Sigmoid colon (tissue), 7 donors: Measurements from ENCODE around the gene B3GNT5. TPM values are rescaled to one million over a fixed set of nuclear protein-coding genes. Genes with fewer than 3 reads are reported as not detected.

Experiments used
- DNase-seq: peaks from one replicate; pipeline ENCODE4 v3.0.0-alpha.2; 2019
- H3K27ac ChIP-seq, 4 donors: fragments of 200-600 bp; sonication (generic); one replicate each; pipeline ENCODE4 v1.5.1; 2016 to 2019; ENCODE audit warnings: mild to moderate bottlenecking in 1 of 4
- H3K27me3 ChIP-seq, 3 donors: fragments of 200-600 bp; sonication (generic); one replicate each; pipeline ENCODE4 v1.5.1; 2019; ENCODE audit warnings: mild to moderate bottlenecking in 1 of 3
- H3K36me3 ChIP-seq, 4 donors: fragments of 200-600 bp; sonication (generic); one replicate each; pipeline ENCODE4 v1.5.1; 2016 to 2019
- H3K4me1 ChIP-seq, 4 donors: fragments of 200-600 bp; sonication (generic); one replicate each; pipeline ENCODE4 v1.5.1; 2017 to 2019
- H3K4me3 ChIP-seq, 4 donors: fragments of 200-600 bp; sonication (generic); one replicate each; pipeline ENCODE4 v1.5.1; 2017 to 2019; ENCODE audit warnings: mild to moderate bottlenecking in 2 of 4, moderate library complexity in 1 of 4
- H3K9me3 ChIP-seq, 4 donors: fragments of 200-600 bp in 3 of 4; sonication (generic) in 3 of 4; one replicate each; pipeline versions ENCODE4 v1.5.1 to v1.6.1; 2013 to 2019
- EP300 ChIP-seq, 4 donors: sonication (generic); formaldehyde crosslinking; IDR thresholded peaks; one replicate each; pipeline ENCODE4 v1.6.1; 2017; ENCODE audit warnings: antibody characterized with exemption in 4 of 4
- POLR2A ChIP-seq, 2 donors: fragments of 450-650 bp; IDR thresholded peaks; one replicate each; pipeline ENCODE4 v1.6.1; 2016; ENCODE audit warnings: antibody characterized with exemption in 2 of 2, mild to moderate bottlenecking in 2 of 2, moderate library complexity in 2 of 2
- POLR2AphosphoS5 ChIP-seq, 4 donors: sonication (generic); formaldehyde crosslinking; IDR thresholded peaks; one replicate each; pipeline ENCODE4 v1.6.1; 2017; ENCODE audit warnings: antibody characterized with exemption in 4 of 4
- WGBS, 2 donors: extraction: QIAGEN DNeasy Blood & Tissue Kit; methylation state at CpG; one replicate each; pipeline ENCODE4 v1.1.7; 2013; 5-methylcytosine and 5-hydroxymethylcytosine counted together
- intact Hi-C: fragments of 100-400 bp; cut with DNase I; formaldehyde crosslinking; loops from one replicate; pipeline ENCODE4 v1.15.1; 2023
- polyA plus RNA-seq, 3 donors: library from polyadenylated mRNA; stranded (reverse); fragments of 200-250 nt; gene quantifications; one replicate each; pipeline ENCODE4 v1.2.3, GENCODE V29; 2013
- total RNA-seq, 4 donors: library from RNA; depleted of rRNA; stranded (reverse); fragments of >200 nt; gene quantifications; one replicate each; pipeline ENCODE4 v1.1.0, GENCODE V29; 2016
- TF ChIP-seq, protein P1 (sequence below), 4 experiments: fragments of 450-650 bp in 3 of 4; fragments of 200-600 bp in 1 of 4; IDR thresholded peaks; one replicate each; pipeline ENCODE4 v1.5.1; 2016 to 2019; ENCODE audit warnings: antibody characterized with exemption in 4 of 4, mild to moderate bottlenecking in 3 of 4, moderate library complexity in 2 of 4
- donor health status: healthy with polysubstance abuse.
- donor health status: Bipolar disorder and iron deficiency.
- donor health status: healthy.

The B3GNT5 gene
- total and polyA plus RNA-seq, 7 donors = 2.2 to 29.6 (median 4.2) TPM

DNA sequence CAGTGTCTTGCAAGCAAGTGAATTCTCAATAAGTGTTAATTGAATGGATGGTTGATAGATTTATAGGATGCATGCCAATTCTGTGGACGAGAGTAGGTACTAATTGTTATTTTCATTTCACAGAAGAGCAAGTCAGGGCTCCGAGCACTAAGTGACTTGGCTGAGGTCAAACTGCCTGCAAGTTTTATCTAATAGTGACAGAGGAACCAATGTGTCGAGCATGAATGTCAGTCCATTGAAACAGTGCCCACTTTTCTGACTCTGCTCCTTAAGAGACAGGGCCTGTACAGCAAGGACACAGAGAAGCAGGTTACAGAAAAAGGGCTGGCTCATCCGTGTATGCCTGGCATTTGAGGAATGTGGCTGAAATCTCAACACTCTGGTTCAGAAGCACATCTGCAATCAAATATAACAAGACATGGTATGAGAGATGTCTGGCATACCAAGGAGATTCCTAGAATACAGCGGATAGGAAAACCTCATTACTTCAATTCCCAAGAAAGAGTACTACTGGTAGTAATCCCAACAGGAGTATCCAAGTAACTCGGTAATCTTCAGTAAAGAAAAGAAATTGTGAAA is 6.0 kb upstream of the B3GNT5 start:
- no peaks in the 10 kb centered on the region for H3K36me3 ChIP-seq
- intact Hi-C loops = no loop called here
- H3K27ac ChIP-seq = no peak overlapping the region
- no peaks in the 10 kb centered on the region for H3K4me1 ChIP-seq
- no peak for DNase-seq
- peaks cover 0 to 4% (median 0%) of the 10 kb centered on the region in 4 donors for H3K9me3 ChIP-seq
- H3K4me3 ChIP-seq = no peak overlapping the region
- H3K27me3 ChIP-seq = no peaks in the 10 kb centered on the region
- TF ChIP-seq POLR2A (IDR thresholded peaks at IDR 0.05) (no peak), POLR2AphosphoS5 (IDR thresholded peaks at IDR 0.05) (no peak), EP300 (IDR thresholded peaks at IDR 0.05) (no peak)
- TF ChIP-seq, protein P1, sequence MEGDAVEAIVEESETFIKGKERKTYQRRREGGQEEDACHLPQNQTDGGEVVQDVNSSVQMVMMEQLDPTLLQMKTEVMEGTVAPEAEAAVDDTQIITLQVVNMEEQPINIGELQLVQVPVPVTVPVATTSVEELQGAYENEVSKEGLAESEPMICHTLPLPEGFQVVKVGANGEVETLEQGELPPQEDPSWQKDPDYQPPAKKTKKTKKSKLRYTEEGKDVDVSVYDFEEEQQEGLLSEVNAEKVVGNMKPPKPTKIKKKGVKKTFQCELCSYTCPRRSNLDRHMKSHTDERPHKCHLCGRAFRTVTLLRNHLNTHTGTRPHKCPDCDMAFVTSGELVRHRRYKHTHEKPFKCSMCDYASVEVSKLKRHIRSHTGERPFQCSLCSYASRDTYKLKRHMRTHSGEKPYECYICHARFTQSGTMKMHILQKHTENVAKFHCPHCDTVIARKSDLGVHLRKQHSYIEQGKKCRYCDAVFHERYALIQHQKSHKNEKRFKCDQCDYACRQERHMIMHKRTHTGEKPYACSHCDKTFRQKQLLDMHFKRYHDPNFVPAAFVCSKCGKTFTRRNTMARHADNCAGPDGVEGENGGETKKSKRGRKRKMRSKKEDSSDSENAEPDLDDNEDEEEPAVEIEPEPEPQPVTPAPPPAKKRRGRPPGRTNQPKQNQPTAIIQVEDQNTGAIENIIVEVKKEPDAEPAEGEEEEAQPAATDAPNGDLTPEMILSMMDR (IDR thresholded peaks at IDR 0.05) = no peak
- 89 to 96% methylated on average over 6 of the region's 6 CpGs for WGBS, 2 donors

DNA sequence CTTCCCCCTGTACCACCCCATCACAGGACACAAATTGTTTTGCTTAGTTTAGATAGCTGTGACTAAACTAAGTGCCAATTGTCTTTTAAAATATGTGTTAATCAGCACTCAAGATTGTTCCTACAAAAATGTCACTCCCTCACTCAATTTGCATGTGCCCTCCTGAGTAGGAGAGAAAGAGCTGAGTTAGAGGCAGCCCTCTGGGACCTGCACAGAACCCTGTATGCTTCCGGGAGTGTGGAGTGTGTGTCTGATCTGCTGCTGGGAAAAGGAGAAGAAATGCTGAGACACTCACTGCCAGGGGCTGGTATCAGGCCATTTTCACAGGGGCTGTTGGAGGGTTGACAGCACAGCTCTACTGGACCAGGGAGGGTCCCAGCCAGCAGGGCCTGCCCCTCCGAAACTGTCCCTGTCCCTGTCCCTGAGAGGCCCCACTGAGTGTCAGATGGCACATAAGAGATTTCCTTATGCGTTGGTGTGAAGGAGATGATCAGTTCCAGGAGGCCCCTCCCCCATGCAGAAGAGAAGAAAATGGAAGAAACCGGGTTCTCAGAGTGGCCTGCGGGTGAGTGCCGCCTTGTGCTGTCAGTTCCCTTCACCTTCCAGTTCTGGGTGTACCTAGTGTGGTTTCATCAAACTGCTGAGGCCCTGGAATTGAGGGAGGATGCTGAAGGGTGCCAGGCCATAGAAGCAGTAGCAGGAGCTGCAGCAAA is 3.9 kb upstream of the B3GNT5 start:
- WGBS, 2 donors = 84 to 90% methylated on average over 6 of the region's 6 CpGs
- Histone ChIP-seq H3K9me3 (no peaks in the 10 kb centered on the region), H3K27me3 (no peaks in the 10 kb centered on the region), H3K4me1 (peaks cover 0 to 8% (median 7%) of the 10 kb centered on the region in 4 donors), H3K36me3 (no peaks in the 10 kb centered on the region), H3K4me3 (no peak overlapping the region), H3K27ac (no peak overlapping the region)
- peak; percentile 28 for DNase-seq
- TF ChIP-seq POLR2AphosphoS5 (IDR thresholded peaks at IDR 0.05) (no peak), EP300 (IDR thresholded peaks at IDR 0.05) (no peak), POLR2A (IDR thresholded peaks at IDR 0.05) (no peak)
- TF ChIP-seq, protein P1 (IDR thresholded peaks at IDR 0.05) = no peak
- intact Hi-C loops = no loop called here

DNA sequence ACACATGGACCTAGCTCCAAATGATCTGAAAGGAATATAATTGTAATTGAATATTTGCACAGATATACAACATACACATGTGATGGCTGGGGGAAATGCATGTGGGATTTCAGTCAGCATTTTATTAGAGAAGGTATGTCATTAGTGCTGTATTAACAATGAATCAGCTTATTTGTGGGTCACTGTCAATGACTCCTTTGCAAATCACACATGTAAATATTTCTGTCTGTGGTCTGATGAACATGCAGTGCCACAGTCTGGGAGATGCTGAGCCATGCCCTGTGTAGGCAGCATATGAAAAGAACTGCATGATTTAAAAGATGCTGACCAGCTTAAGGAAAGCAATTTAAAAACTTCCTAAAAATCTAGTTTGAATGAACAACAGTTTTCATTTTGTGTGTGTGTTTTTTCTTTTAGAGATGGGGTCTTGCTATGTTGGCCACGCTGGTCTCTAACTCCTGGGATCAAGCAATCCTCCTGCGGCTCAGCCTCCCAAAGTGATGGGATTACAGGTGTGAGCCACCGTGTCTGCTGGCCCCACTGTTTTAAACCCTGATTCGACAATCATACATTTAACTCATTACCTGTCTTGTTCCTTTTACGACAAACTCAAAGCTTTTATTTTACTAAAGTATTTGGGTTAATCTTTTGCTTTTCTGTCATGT is 803 bp upstream of the B3GNT5 start:
- Histone ChIP-seq H3K9me3 (no peaks in the 10 kb centered on the region), H3K27ac (no peak overlapping the region), H3K36me3 (no peaks in the 10 kb centered on the region), H3K4me1 (peaks cover 0 to 13% (median 9%) of the 10 kb centered on the region in 4 donors), H3K27me3 (no peaks in the 10 kb centered on the region), H3K4me3 (peak overlapping the region in 2 of 4 donors; percentile 77 to 87)
- peak; percentile 44 for DNase-seq
- TF ChIP-seq EP300 (IDR thresholded peaks at IDR 0.05) = no peak
- no peak for TF ChIP-seq POLR2AphosphoS5 (IDR thresholded peaks at IDR 0.05)
- TF ChIP-seq, protein P1 (IDR thresholded peaks at IDR 0.05) = no peak
- TF ChIP-seq POLR2A (IDR thresholded peaks at IDR 0.05) = no peak
- intact Hi-C loops = loop anchor here (5.0 kb wide), 2 partner anchors 35 to 130 kb away; no protein-coding TSS in a partner anchor
- 56 to 87% methylated on average over 5 of the region's 5 CpGs for WGBS, 2 donors

DNA sequence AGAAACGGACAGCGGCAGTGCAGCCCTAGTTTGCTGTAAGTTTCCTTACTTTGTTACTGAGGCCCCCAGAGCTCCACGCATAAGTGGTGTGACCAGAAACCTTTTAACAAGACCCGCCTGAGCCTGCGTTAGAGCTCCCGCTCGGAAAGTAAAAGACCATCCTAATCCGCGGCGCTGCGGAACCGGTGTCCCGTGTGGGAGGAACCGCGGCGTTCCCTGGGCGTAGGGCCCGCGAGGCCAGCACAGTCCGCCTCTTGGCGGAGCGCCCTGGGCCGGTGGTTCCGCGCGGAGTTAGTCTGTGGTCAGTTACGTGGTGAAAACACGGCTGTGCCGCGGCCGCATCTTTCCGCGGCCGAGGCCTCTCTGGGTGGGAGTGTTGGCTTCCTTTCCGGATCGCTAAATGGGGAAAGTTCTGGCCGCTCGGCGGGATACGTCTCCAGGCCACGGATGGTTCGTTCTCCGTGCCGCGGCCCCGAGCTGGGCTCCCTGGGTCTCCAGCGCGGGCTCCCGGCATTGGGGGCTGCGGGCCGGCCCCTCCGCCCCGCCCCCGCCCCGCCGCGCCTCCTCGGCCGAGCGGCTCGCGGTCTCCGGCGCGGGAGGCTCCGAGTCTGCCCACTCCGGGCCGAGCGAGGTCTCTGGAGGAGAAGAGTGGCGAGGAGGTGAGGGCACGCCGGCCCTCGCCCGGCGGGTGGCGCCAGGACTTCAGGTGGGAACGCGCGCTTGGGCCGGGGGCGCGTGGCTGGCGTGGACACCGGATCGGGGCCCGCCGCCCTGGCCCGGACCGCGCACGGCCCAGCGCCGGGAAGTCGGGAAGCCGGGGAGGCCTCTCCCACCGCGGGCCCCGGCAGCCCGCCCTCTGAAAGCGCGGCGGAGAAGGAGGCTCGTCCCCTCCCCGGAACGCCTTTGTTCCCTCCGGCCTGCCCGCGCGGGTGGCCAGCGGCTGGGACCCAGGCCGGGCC is 754 bp downstream of the B3GNT5 start:
- intact Hi-C loops = loop anchor here (5.0 kb wide), 2 partner anchors 33 to 128 kb away; no protein-coding TSS in a partner anchor
- no peaks in the 10 kb centered on the region for H3K27me3 ChIP-seq
- WGBS, 2 donors = 1% methylated on average over 111 of the region's 111 CpGs

More for the DNA sequence above, 754 bp downstream of the B3GNT5 start:
- H3K4me3 ChIP-seq = peak overlapping the region; percentile 49 to 87 (median 64)
- H3K27ac ChIP-seq = peak overlapping the region; percentile 70 to 84 (median 80)
- peak; percentile 91 for DNase-seq
- H3K9me3 ChIP-seq = no peaks in the 10 kb centered on the region
- H3K36me3 ChIP-seq = no peaks in the 10 kb centered on the region
- H3K4me1 ChIP-seq = peaks cover 0 to 13% (median 9%) of the 10 kb centered on the region in 4 donors
- TF ChIP-seq POLR2A (IDR thresholded peaks at IDR 0.05) (peak in 1 of 2 donors; percentile 28), POLR2AphosphoS5 (IDR thresholded peaks at IDR 0.05) (peak; percentile 50 to 72 (median 64))
- TF ChIP-seq, protein P1 (IDR thresholded peaks at IDR 0.05) = no peak
